HG03521 (cell line): Measurements from ENCODE around the gene STRBP.
"Not testable (repeated sequence)": the region's sequence is repeated elsewhere in the genome, so short reads cannot be mapped to it uniquely, and the experiment has no call there.

Experiments
- ATAC-seq: cut with Tn5 transposase; IDR thresholded peaks from one replicate; pipeline ENCODE4 v1.9.1; 2021; ENCODE audit warnings: mild to moderate bottlenecking, moderate library complexity; ENCODE audit not compliant: unreplicated experiment

Gene STRBP

DNA sequence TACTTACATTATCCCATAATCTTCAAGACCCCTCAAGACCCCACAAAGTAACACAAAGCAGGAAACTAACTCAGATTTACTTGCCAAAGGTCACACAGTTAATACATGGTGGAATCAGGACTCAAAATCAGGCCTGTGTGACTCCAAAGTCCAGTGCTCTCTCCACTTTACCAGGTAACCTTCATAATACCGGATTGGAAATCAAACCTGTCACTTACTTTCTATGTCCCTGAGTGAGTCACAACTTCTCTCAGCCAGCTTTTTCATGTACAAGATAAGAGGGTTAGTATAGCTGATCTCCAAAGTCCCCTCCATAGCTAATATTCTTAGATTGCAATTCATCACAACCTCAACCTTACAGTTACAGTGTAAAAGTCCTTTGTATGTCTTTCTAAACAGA, 17.1 kb downstream of the STRBP start:
- ATAC-seq, result no peak

GRCh38 chr9:123250504-123250903, 17.9 kb downstream of the STRBP start:
- no peak for ATAC-seq

- ATAC-seq, result not testable (repeated sequence)
These were observed 19.2 kb downstream of the STRBP start for GRCh38 chr9:123249162-123249561.

GRCh38 chr9:123248630-123249029, 19.8 kb downstream of the STRBP start:
- ATAC-seq, result no peak

- ATAC-seq, result no peak
These were observed 21.9 kb downstream of the STRBP start for GRCh38 chr9:123246534-123246933.

GRCh38 chr9:123239726-123240125, 28.7 kb downstream of the STRBP start:
- no peak for ATAC-seq

- peak; percentile 44 for ATAC-seq
These were observed 30.0 kb downstream of the STRBP start for GRCh38 chr9:123238365-123238764.

- ATAC-seq, result no peak
These were observed 31.2 kb downstream of the STRBP start for GRCh38 chr9:123237220-123237619.

GRCh38 chr9:123235448-123235847, 32.9 kb downstream of the STRBP start:
- no peak for ATAC-seq

DNA sequence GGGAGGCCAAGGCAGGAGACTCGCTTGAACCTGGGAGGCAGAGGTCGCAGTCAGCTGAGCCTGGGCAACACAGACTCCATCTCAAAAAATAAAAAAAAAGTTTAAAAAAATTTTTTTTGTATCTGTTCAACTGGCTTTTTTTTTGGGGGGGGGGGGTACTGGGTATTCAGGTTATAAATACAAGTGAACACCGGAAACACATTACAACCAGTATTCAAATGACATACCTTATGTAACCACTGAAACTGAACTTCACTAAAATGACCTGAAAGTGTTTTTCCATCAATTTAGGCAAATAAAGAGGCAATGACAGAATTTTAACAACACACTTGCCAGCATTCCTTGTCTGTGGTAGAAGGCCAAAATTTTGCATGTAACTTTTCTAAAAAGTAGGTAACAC, 33.5 kb downstream of the STRBP start:
- peak; percentile 44 for ATAC-seq

DNA sequence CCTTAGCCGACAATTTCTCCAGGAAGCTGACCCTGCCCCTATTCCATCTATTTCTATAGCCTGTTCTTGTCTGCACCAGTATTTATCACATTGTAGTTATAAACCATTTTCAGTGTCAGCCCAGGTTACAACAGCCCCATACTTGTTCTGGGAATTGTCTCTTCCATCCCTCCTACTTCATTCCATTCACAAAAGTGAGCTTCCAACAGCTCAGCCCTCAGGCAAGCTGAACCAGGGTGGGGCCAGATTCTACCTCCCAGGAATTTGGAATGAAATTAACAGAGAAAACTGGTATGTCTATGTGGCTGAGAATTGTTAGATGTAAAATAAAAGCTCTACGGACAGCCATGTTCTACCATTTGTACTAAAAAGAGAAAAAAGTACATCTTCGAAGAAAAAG, 36.1 kb downstream of the STRBP start:
- ATAC-seq, result no peak

- ATAC-seq, result no peak
These were observed 37.0 kb downstream of the STRBP start for GRCh38 chr9:123231421-123231820.

- ATAC-seq, result no peak
These were observed 39.4 kb downstream of the STRBP start for GRCh38 chr9:123228967-123229366.

DNA sequence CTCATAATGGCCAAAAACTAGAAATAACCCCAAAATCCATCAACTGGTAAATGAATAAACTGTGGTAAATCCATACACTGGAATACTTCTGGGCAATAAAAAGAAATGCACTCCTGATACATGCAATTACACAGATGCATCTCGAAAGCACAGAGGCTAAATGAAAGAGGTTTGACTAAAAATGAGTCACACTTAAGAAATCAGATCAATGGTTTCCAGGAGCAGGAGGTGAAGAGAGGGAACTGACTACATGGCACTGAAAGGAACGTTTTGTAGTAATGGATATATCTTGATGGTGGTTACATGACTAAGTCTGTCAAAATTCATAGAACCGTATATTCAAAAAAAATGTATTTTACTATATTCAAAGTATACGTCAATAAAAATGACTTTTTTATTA, 42.4 kb downstream of the STRBP start:
- ATAC-seq, result no peak

DNA sequence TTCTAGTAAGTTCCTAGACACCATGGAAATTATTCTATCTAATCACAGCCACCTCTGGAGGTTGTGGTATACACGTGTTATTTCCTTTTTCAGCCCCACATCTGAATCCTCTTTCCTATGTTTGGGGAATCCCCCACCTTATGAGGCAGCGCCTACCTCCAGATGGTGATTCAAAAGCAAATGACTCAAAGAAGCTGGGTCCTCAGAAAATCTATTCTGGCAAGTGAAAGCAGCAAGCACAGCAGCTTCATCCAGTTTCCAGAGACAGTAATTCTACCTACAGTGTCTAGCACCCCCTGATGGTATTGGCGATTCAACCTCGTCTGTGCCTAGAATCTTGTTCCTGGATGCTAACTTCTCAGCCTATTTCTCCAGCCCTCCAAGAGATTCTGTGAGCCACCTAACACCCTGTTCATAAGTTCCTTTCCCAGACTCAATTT, 43.0 kb downstream of the STRBP start:
- ATAC-seq, result peak; percentile 84

- ATAC-seq, result no peak
These were observed 48.3 kb downstream of the STRBP start for GRCh38 chr9:123220127-123220526.

GRCh38 chr9:123218831-123219230, 49.6 kb downstream of the STRBP start:
- ATAC-seq, result no peak

- no peak for ATAC-seq
These were observed 51.2 kb downstream of the STRBP start for GRCh38 chr9:123217128-123217654.

GRCh38 chr9:123216251-123216797, 52.1 kb downstream of the STRBP start:
- no peak for ATAC-seq

DNA sequence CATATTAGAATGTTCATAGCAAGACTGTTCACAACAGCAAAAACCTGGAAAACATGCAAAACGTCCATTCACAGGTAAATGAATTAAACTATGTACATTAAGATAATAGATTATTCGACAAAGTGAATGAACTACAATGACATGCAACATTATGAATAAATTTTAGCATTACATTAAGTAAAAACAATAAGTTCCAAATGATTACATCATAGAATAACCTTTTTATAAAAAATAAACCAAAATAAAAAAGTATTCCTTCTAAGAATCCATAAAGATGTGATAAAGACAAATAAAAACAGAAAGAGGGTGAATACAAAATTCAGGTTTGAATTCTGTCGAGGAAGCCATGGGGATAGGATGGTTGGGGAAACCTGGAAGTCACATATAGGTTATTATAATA, 57.3 kb downstream of the STRBP start:
- ATAC-seq, result no peak

GRCh38 chr9:123208626-123209174, 59.7 kb downstream of the STRBP start:
- ATAC-seq, result no peak

DNA sequence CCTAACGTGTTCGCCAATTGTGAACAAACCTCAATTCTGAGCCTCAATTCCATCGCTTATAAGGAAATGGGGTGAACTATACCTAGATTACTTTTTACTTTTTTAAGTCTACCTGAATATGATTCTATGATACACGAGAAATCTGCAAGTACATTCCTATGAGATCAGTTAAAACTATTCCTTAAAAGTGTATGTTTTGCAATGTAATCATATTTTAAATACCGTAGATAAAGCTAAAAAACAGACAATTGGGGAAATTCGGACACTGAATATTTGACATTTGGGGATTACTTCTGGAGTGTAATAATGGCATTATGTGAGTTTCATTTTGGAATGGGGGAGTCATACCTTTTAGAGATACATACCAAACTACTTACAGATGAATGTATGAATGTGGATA, 62.3 kb downstream of the STRBP start:
- ATAC-seq, result no peak

- ATAC-seq, result no peak
These were observed 67.3 kb downstream of the STRBP start for GRCh38 chr9:123201083-123201482.
